Hepatic stellate cell (primary cell): ENCODE measurements around the gene CDK11A.
A peak's percentile ranks its signal among the peaks of the same experiment; 100 is the strongest.
"Not testable (repeated sequence)": the region's sequence is repeated elsewhere in the genome, so short reads cannot be mapped to it uniquely, and the experiment has no call there.

Experiments
- DNase-seq: peaks from one replicate; pipeline ENCODE4 v3.0.0; 2011; ENCODE audit warnings: low spot score

The CDK11A gene

DNA sequence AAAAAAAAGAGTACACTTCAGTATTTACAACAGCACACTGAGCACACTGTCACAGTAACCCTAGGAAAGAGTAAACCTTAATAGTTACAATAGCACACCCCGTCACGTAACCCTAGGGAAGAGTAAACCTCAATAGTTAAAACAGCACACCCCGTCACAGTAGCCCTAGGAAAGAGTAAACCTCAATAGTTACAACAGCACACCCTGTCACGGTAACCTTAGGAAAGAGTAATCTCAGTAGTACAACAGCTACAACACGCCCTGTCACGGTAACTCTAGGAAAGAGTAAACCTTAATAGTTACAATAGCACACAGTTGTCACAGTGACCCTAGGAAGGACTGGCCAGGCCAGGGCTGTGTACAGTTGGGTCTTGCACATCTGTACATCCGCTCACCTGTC is 3.0 kb downstream of the CDK11A start:
- DNase-seq = no peak

DNA sequence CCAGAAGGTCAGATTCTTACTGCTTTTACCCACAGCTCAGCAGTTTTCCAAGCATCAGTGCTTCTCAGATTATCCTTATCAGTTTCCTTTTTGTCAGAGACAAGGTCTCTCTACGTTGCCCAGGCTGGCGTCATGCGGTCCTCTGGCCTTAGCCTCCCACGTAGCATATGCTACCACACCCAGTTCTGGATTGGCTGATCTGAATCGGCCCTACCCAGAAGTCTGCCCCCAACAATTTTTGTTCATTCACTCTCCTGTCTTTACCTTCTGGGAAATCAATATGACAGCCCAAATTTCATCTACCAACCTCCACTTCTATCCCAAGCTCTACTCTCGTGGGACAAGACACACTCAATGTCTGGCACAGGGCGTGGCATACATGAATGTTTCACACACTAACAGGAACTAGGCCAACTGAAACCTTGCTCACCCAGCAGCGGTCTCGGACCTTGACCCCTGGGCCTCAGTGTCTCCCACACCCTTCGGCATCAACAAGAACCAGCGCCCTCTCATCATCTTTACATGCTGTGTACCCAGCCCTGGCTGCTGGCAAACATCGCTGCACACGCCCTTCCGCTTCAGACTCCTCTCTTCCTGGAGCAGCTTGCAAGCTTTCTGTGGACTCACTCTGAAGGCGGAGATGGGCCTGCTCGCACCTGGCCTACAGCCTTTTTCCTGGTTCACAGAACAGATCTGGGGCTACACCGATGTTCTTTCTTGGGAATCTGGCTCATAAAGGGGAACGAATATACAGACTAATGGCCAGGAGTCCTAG is 8.9 kb downstream of the CDK11A start:
- not testable (repeated sequence) for DNase-seq

- not testable (repeated sequence) for DNase-seq
Observed at GRCh38 chr1:1707897-1708296, 16.3 kb downstream of the CDK11A start.

DNA sequence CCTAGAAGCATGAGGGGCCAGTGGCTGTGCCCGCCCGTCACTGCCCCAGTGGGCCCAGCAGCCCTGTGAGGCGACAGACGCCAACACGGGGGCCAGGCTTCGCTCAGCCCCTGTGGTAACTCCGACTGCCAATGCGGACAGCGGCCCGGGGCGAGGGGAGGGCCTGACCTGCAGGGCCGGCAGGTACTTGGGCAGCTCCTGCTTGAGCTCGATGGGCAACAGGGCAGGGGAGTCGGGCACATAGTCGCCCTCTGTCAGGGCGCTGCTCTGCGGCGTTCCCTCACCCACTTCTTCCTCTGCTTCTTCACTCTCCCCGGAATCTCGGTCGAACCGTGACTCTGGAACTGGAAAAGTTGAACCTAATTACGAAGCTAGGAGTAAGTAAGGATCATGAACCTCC is 16.9 kb downstream of the CDK11A start:
- DNase-seq = not testable (repeated sequence)

DNA sequence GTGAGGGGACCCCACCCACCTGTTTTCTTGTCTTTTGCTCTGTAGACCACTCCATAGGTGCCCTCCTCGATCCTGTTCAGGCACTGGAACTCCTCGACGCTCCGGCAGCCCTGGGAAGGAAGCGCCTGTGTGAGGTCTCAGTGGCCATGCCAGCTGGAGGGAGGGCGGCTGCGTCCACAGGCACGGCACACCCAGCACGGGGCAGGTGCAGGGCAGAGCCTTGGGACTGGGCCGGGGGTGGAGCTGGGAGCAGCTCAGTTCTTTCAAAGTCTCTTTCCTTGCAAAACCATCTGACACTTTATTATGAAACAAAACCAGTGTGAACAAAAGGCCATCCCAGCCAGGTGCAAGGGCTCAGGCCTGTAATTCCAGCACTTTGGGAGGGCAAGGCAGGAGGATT is 18.5 kb downstream of the CDK11A start:
- not testable (repeated sequence) for DNase-seq

DNA sequence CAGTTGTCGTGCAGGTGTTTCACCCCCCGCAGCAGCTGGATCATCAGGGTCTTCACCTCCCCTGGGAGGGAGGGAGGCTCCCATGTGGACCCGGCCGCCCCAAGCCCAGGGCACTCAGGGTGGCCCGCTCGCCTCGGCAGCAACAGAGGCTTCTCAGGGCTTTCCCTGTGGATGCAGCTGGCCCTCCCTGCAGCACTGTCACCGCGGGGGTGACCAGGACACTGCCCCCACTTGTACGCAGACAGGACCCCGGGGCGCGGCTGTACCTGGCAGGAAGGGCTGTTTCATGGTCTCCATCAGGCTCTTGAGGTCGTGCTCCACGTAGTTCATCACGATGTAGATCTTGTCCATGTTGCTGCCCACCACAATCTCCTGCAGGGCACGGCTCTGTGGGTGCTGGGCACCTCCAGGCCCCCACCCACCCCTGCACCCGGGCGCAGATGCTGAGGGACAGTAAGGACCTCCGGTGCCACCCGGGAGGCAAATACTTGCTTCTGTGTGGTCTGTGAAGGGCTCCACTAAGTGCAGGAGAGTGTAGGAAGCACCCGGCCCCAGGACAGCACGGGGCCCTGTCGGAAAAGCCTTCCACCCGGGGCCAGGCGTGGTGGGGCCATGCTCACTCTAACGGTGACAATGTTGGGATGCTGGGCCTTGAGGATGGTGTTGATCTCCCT is 19.7 kb downstream of the CDK11A start:
- DNase-seq = not testable (repeated sequence)

DNA sequence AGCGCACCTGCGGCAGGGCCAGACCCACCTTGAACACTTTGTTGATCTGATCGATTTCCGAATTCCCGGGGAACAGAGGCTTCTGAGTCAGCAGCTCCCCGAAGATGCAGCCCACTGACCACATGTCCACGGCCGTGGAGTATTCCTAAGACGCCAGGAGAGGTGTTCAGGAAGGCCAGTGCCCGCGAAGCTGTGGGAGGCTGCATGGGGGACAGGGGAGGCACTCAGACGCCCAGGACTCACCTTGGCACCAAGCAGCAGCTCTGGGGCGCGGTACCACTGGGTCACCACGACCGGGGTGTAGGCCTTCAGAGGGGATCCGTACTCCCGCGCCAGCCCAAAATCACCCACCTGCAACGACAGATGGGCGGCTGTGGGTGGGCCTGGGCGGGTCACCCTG is 20.4 kb downstream of the CDK11A start:
- DNase-seq = peak; percentile 1

- not testable (repeated sequence) for DNase-seq
Observed at GRCh38 chr1:1702506-1702905, 21.7 kb downstream of the CDK11A start.

DNA sequence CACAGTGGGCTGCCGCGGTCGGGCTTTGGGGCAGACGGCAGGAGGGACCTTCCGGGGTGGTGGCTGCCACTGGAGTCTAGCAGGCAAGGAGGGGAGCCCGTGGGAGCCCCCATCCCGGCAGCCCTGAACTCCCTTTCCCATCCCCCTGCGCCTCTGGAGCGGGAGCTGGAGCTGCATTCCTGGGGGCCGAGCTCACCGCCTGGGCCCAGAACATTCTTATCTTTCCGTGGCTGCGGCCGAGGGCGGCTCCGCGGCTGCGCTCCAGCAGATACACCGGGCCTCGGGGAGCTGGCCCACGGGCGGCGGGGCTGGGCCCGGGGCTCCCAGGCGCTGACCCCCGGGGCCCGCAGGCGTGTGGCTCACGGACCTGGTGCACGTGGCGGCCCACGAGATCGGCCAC is 23.6 kb downstream of the CDK11A start:
- not testable (repeated sequence) for DNase-seq

DNA sequence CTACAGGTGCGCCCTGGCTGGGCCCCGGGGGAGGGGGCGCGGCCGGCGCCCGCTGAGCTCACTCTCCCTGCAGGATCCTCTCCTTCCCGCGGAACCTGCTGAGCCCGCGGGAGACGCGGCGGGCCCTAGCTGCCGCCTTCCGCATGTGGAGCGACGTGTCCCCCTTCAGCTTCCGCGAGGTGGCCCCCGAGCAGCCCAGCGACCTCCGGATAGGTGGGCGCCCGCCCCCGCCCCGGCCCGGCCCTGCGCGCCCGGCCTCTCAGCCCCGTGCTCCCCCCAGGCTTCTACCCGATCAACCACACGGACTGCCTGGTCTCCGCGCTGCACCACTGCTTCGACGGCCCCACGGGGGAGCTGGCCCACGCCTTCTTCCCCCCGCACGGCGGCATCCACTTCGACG is 24.1 kb downstream of the CDK11A start:
- not testable (repeated sequence) for DNase-seq

GRCh38 chr1:1699061-1699460 is 25.1 kb downstream of the CDK11A start:
- DNase-seq = not testable (repeated sequence)

DNA sequence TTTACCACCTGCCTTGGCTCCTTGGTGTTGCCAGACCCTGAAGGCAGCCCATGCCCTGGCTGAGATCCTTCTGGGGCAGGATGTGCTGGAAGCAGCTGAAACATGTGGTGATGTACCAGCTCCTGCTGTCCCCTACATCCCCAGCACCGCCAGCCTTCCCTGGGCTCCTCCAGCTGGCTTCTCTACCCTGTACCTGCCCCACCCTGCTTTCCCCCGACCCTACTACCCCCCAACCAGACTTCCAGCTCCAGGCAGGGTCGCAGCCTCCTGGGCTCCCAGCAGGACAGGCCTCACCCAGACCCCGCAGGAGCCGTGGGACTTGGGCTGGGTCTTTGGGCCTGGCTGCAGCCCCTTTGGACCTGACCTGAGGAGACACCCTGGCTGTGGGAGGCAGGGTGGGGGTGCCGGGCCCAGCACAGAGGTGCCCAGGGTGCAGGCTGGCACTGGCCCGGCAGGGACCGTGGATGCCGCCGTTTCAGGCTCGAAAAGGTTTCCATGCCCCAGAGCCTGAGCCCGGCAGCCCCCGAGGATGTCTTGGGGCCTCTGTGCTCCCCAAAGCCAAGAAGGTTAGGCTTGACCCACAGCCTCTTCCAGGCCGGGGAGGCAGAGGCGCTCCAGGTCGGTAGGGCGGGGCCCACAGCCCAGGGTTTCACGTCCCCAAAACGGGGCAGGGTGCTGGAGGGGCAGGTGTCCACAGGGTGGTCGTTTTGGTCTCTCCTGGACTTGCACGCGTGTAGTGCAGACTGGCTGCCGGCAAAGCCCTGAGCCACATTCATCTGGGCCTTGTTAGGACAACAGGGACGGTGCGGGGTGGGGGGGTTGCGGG is 26.6 kb downstream of the CDK11A start:
- not testable (repeated sequence) for DNase-seq

DNA sequence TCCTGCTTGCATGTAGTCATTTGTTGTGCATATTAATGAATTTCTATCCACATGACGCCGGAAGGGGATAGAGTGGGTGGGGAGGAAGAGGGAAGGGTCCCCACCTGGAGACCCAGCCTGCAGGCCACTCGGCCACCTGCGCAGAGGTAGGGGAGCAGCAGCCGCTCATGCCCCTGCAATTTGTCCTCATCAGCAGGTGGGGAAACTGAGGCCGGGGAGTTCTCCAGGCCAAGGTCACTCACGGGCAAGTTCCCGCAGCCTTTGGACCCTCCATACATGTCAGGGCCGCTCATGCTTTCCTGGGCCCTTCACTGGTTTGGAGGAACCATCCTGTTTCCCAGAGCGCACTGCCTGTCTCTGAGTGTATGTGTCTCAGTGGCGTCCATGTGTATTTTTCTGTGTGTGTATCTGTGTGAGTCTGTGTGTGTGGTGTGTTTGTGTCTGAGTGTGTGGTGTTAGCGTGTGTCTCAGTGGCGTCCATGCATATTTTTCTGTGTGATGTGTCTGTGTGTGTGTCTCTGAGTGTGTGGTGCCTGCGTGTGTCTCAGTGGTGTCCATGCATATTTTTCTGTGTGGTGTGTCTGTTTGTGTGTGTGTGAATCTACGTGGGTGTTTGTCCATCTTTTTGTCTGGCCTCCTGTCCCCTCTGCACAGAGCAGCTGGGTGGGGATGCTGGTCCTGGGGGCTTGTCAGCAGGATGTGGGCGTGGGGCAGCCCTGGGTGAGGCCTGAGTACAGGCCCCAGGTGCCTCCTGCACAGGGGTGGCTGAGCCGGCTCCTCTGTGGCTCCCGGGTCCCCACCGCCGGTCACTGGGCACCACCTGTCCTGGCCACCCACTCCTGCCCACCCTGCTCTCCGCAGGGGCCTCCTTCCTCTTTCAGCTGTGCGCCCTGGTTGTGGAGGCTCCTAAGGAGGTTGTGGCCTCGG is 27.5 kb downstream of the CDK11A start:
- DNase-seq = not testable (repeated sequence)

- not testable (repeated sequence) for DNase-seq
Observed at GRCh38 chr1:1692714-1693647, 31.2 kb downstream of the CDK11A start, which contains the start of gene SLC35E2B. SLC35E2B (minus strand) TSS chr1:1692795; CDS start chr1:1676699, 16,096 bp downstream.

DNA sequence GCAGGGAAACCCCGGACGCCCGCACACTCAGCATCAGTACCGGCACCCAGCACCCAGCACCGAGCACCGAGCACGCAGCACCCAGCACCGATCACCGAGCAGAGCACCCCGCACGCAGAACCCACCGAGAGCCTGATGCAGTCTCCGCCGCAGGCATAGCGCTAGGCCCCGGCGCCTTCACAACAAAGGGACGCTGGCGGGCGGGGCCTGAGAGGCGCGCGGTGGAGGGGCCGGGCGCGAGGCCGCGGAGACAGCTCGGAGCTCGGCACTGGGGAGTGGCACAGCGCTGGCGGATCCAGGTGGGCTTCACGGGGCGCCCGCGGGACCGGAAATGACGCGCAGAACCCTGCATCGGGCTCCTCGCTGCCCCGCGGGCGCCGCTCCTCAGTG is 31.8 kb downstream of the CDK11A start:
- DNase-seq = not testable (repeated sequence)

DNA sequence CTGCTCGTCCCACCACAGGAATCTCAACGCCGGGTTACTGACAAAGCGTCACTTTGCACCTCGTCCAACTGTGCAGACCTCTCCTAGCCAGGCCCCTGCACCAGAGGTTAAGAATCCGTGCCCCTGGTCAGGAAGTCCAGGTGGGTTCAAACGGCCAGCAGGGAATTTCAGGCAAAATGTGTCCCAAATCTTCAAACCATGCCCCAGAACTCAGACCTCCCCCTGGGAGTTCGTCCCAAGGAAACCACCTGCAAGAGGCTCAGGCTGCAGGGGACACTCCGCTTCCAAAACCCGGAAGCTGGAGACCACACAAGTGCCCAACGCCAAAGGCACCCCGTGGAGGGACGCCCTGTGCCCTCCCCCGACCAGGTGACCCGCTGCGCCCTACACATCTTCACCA is 32.7 kb downstream of the CDK11A start:
- DNase-seq = not testable (repeated sequence)

DNA sequence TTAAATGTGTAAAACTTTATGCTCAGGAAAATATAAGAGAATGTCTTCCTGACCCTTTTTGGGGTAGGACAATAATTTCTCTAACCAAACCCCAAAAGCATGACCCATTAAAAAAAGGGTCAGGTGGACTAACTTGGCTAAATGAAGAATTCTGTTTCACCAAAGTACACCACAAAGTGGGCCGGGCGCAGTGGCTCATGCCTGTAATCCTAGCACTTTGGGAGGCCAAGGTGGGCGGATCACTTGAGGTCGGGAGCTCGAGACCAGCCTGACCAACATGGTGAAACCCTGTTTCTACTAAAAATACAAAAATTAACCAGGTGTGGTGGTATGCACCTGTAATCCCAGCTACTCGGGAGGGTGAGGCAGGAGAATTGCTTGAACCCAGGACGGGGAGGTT is 34.6 kb downstream of the CDK11A start:
- not testable (repeated sequence) for DNase-seq

GRCh38 chr1:1687846-1688245 is 36.3 kb downstream of the CDK11A start:
- no peak for DNase-seq

DNA sequence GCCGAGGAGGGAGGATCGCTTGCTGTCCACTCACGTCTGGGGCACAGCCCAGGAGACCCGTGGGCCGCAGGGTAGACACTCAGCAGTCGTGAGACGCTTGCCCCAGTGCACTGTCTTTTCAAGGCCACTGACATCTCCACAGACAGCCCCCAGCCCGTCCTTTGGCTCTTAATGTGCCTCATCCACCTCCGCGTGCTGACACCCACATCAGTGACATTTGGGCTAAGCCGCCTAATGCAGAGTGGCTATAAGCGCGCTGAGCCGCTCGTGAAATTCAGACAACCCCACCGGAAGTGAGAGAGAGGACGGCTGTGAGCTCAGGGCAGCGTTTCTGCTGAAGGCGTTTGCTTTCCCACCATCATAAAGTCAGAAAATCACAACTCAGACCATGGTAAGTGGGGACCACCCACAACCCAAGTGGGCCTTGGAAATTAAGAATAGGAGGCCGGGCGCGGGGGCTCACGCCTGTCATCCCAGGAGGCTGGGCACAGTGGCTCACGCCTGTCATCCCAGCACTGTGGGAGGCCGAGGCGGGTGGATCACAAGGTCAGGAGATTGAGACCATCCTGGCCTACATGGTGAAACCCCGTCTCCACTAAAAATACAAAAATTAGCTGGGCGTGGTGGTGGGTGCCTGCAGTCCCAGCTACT is 40.0 kb downstream of the CDK11A start:
- no peak for DNase-seq
